BJ (cell line): ENCODE data around the gene OR2D2. TPM values are rescaled to one million over a fixed set of nuclear protein-coding genes. Genes with fewer than 3 reads are reported as not detected.
"Not testable (repeated sequence)": the region's sequence is repeated elsewhere in the genome, so short reads cannot be mapped to it uniquely, and the experiment has no call there.

Source experiments
- CTCF ChIA-PET: fragments of 350-600 bp; formaldehyde crosslinking; extraction: SDS; loops from one replicate; lab custom pipeline; 2021; ENCODE audit warnings: antibody characterized with exemption, inconsistent platforms; lab: Yijun Ruan, JAX
- POLR2A ChIA-PET: fragments of 300-600 bp; sonication (Branson Sonifier 250); formaldehyde crosslinking; extraction: SDS; loops from one replicate; lab custom pipeline; 2021; ENCODE audit warnings: antibody characterized with exemption; lab: Charles Lee
- DNase-seq: peaks from one replicate; pipeline ENCODE4 v3.0.0-alpha.2; 2011; ENCODE audit warnings: low read depth
- H3K27me3 ChIP-seq: 2 replicates; pipeline ENCODE4 v1.6.0; 2011; ENCODE audit warnings: low read length; ENCODE audit not compliant: control insufficient read depth, insufficient read depth
- H3K36me3 ChIP-seq: 2 replicates; pipeline ENCODE4 v1.5.1; 2011; ENCODE audit warnings: low read length; ENCODE audit not compliant: control insufficient read depth, insufficient read depth
- H3K4me3 ChIP-seq: 2 replicates; pipeline ENCODE4 v1.5.1; 2011; ENCODE audit warnings: low read depth, mild to moderate bottlenecking, control low read depth, low read length
- CTCF ChIP-seq: IDR thresholded peaks from 2 replicates; pipeline ENCODE4 v1.5.1; 2011; ENCODE audit warnings: low read depth, mild to moderate bottlenecking, control low read depth, inconsistent platforms, low read length, moderate library complexity; ENCODE audit not compliant: insufficient read depth
- polyA plus RNA-seq: library from polyadenylated mRNA; depleted of rRNA; stranded (reverse); fragments of >200 nt; gene quantifications from 2 replicates; pipeline ENCODE4 v1.2.3, GENCODE V29; 2011

The OR2D2 gene
- polyA plus RNA-seq, 1 experiment = 0.13 TPM

GRCh38 chr11:6888830-6889229 is 3.5 kb downstream of the OR2D2 start:
- Histone ChIP-seq H3K4me3 (no peak overlapping the region), H3K36me3 (no peaks in the 10 kb centered on the region), H3K27me3 (no peaks in the 10 kb centered on the region)
- ChIA-PET CTCF (interaction anchor here (1.0 kb wide), 1 partner anchor 19 kb away, joined by 3 read pairs; no protein-coding TSS in a partner anchor), POLR2A (no interaction called here)
- DNase-seq = no peak
- TF ChIP-seq CTCF = no peak

GRCh38 chr11:6887711-6888110 is 4.6 kb downstream of the OR2D2 start:
- POLR2A ChIA-PET, CTCF ChIA-PET, H3K4me3 ChIP-seq, DNase-seq, H3K36me3 ChIP-seq, H3K27me3 ChIP-seq: not testable (repeated sequence)

GRCh38 chr11:6882751-6883150 is 9.5 kb downstream of the OR2D2 start:
- no peak for TF ChIP-seq CTCF
- POLR2A ChIA-PET = no interaction called here
- no peaks in the 10 kb centered on the region for H3K36me3 ChIP-seq
- no peak overlapping the region for H3K4me3 ChIP-seq
- no peak for DNase-seq
- CTCF ChIA-PET = no interaction called here
- no peaks in the 10 kb centered on the region for H3K27me3 ChIP-seq

GRCh38 chr11:6876914-6877313 is 15.4 kb downstream of the OR2D2 start:
- DNase-seq = no peak
- CTCF ChIA-PET = no interaction called here
- POLR2A ChIA-PET = no interaction called here
- Histone ChIP-seq H3K27me3 (no peaks in the 10 kb centered on the region), H3K4me3 (no peak overlapping the region), H3K36me3 (no peaks in the 10 kb centered on the region)
- no peak for TF ChIP-seq CTCF

GRCh38 chr11:6876325-6876724 is 16.0 kb downstream of the OR2D2 start, which contains the start of gene OR10A4:
Gene OR10A4, plus strand, starts transcription at chr11:6876625. Its CDS starts 23 bp downstream, at chr11:6876648.
- ChIA-PET CTCF (no interaction called here), POLR2A (no interaction called here)
- no peak within 1 kb of the TSS for H3K4me3 ChIP-seq
- H3K36me3 ChIP-seq = no peaks in the 10 kb centered on the region
- no peaks in the 10 kb centered on the region for H3K27me3 ChIP-seq
- no peak for DNase-seq
- TF ChIP-seq CTCF = no peak

- no peak for TF ChIP-seq CTCF
- no peak for DNase-seq
- H3K36me3 ChIP-seq = no peaks in the 10 kb centered on the region
- no peak overlapping the region for H3K4me3 ChIP-seq
- no peaks in the 10 kb centered on the region for H3K27me3 ChIP-seq
- CTCF ChIA-PET = no interaction called here
- POLR2A ChIA-PET = no interaction called here
Observed at GRCh38 chr11:6875761-6876160, 16.5 kb downstream of the OR2D2 start.
